Measurements from ENCODE around the gene GAS2. TPM values are rescaled to one million over a fixed set of nuclear protein-coding genes. Genes with fewer than 3 reads are reported as not detected.

Gene GAS2
- total and polyA plus RNA-seq, 9 of the 15 experiments (the other 6 are each of a cell fraction or from before 2014, with no cell fraction given): 0.77 to 1.9 (median 1.1) TPM

DNA sequence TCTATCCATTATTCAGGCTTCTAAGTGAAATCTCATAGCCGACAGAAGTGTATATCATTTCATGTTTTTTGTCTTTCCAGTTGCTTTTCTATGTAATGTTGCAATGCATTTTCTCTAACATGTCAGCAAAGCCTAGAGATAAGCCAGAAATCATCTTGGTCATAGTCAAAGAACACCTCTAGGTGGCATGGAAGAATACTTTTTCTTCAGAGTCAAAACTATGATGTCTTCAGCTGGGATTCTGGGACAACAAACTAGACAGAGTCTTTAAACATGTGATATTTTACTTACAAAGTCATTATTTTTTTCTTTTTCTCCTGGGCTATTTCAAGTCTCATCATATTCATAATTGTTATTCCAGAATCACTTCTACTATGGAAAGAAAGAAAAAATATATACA is 4.4 kb downstream of the GAS2 start (continued):
- TF ChIP-seq, protein P1, sequence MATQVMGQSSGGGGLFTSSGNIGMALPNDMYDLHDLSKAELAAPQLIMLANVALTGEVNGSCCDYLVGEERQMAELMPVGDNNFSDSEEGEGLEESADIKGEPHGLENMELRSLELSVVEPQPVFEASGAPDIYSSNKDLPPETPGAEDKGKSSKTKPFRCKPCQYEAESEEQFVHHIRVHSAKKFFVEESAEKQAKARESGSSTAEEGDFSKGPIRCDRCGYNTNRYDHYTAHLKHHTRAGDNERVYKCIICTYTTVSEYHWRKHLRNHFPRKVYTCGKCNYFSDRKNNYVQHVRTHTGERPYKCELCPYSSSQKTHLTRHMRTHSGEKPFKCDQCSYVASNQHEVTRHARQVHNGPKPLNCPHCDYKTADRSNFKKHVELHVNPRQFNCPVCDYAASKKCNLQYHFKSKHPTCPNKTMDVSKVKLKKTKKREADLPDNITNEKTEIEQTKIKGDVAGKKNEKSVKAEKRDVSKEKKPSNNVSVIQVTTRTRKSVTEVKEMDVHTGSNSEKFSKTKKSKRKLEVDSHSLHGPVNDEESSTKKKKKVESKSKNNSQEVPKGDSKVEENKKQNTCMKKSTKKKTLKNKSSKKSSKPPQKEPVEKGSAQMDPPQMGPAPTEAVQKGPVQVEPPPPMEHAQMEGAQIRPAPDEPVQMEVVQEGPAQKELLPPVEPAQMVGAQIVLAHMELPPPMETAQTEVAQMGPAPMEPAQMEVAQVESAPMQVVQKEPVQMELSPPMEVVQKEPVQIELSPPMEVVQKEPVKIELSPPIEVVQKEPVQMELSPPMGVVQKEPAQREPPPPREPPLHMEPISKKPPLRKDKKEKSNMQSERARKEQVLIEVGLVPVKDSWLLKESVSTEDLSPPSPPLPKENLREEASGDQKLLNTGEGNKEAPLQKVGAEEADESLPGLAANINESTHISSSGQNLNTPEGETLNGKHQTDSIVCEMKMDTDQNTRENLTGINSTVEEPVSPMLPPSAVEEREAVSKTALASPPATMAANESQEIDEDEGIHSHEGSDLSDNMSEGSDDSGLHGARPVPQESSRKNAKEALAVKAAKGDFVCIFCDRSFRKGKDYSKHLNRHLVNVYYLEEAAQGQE (IDR thresholded peaks at IDR 0.05; ENCODE audit: borderline replicate concordance): peak; percentile 48; the same call in 1 of the 2 replicates
- TF ChIP-seq, protein P1 (CRISPR knock-in tag; IDR thresholded peaks at IDR 0.05; ENCODE audit: low read depth): no peak
- TF ChIP-seq RCOR1 (IDR thresholded peaks at IDR 0.05; ENCODE audit: borderline replicate concordance in 1 of 2, low read depth in 2 of 2, low read length in 2 of 2) (no peak), CEBPB (tag; IDR thresholded peaks at IDR 0.05) (peak; percentile 83)
- TF ChIP-seq, protein P2, sequence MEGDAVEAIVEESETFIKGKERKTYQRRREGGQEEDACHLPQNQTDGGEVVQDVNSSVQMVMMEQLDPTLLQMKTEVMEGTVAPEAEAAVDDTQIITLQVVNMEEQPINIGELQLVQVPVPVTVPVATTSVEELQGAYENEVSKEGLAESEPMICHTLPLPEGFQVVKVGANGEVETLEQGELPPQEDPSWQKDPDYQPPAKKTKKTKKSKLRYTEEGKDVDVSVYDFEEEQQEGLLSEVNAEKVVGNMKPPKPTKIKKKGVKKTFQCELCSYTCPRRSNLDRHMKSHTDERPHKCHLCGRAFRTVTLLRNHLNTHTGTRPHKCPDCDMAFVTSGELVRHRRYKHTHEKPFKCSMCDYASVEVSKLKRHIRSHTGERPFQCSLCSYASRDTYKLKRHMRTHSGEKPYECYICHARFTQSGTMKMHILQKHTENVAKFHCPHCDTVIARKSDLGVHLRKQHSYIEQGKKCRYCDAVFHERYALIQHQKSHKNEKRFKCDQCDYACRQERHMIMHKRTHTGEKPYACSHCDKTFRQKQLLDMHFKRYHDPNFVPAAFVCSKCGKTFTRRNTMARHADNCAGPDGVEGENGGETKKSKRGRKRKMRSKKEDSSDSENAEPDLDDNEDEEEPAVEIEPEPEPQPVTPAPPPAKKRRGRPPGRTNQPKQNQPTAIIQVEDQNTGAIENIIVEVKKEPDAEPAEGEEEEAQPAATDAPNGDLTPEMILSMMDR (IDR thresholded peaks at IDR 0.05 in 2 of 3, conservative IDR thresholded peaks at IDR 0.05 in 1 of 3; ENCODE audit: insufficient read depth in 2 of 3, low read depth in 1 of 3, low read length in 3 of 3): peak; percentile 16 to 39 (median 23); a peak in 3 of 6 replicates

All from K562 (cell line).